Natural killer cell (primary cell): Measurements from ENCODE around the gene HECTD4. TPM values are rescaled to one million over a fixed set of nuclear protein-coding genes. Genes with fewer than 3 reads are reported as not detected.

Experiments used
- ATAC-seq, 3 donors: fragments of 150-1000 bp in 2 of 3; fragments of 200-7000 bp in 1 of 3; cut with Tn5 transposase; 1 replicate in 1 of 3; 2 replicates in 2 of 3; pipeline ENCODE4 v1.10.0; 2021; ENCODE audit warnings: mild to moderate bottlenecking in 2 of 3, moderate library complexity in 2 of 3
- DNase-seq, 2 donors: peaks; one replicate each; pipeline versions ENCODE4 v3.0.0 to v3.0.0-alpha.2; 2013 to 2021; ENCODE audit warnings: mixed read lengths in 1 of 2
- H3K27ac ChIP-seq: one replicate; pipeline ENCODE4 v1.5.1; 2013; ENCODE audit warnings: mild to moderate bottlenecking, low read length
- H3K27me3 ChIP-seq: one replicate; pipeline ENCODE4 v1.6.1; 2013; ENCODE audit warnings: low read length; ENCODE audit not compliant: control insufficient read depth, insufficient read depth
- H3K36me3 ChIP-seq: one replicate; pipeline ENCODE4 v1.6.1; 2013; ENCODE audit warnings: low read length; ENCODE audit not compliant: control insufficient read depth, insufficient read depth
- H3K4me1 ChIP-seq: one replicate; pipeline ENCODE4 v1.6.1; 2013; ENCODE audit warnings: low read length; ENCODE audit not compliant: control insufficient read depth, insufficient read depth
- H3K4me3 ChIP-seq: one replicate; pipeline ENCODE4 v1.5.1; 2013; ENCODE audit warnings: low read length
- H3K9me3 ChIP-seq: one replicate; pipeline ENCODE4 v1.6.1; 2013; ENCODE audit warnings: low read length; ENCODE audit not compliant: control insufficient read depth, insufficient read depth
- H3K27ac Mint-ChIP-seq, 2 donors: one replicate each; pipeline ENCODE4 v1.8.0; 2022; ENCODE audit warnings: mild to moderate bottlenecking in 2 of 2, mixed read lengths in 2 of 2, moderate library complexity in 1 of 2
- H3K27me3 Mint-ChIP-seq, 2 donors: one replicate each; pipeline ENCODE4 v1.8.0; 2022; ENCODE audit warnings: low read depth in 2 of 2, mixed read lengths in 2 of 2
- H3K36me3 Mint-ChIP-seq: one replicate; pipeline ENCODE4 v1.8.0; 2022; ENCODE audit warnings: mixed read lengths
- H3K4me1 Mint-ChIP-seq, 2 donors: one replicate each; pipeline ENCODE4 v1.8.0; 2022; ENCODE audit warnings: mixed read lengths in 2 of 2
- H3K4me3 Mint-ChIP-seq: one replicate; pipeline ENCODE4 v1.8.0; 2022; ENCODE audit warnings: mild to moderate bottlenecking, moderate library complexity, mixed read lengths
- H3K9me3 Mint-ChIP-seq, 2 donors: one replicate each; pipeline ENCODE4 v1.8.0; 2022; ENCODE audit warnings: mixed read lengths in 2 of 2
- CTCF ChIP-seq: fragments of 200-600 bp; IDR thresholded peaks from one replicate; pipeline ENCODE4 v1.8.0; 2022; ENCODE audit warnings: antibody characterized with exemption
- WGBS: methylation state at CpG from one replicate; pipeline ENCODE4 v1.1.7; 2013; ENCODE audit warnings: missing lambda C conversion rate; ENCODE audit not compliant: insufficient coverage; 5-methylcytosine and 5-hydroxymethylcytosine counted together
- intact Hi-C: fragments of 100-400 bp; cut with micrococcal nuclease; formaldehyde crosslinking; loops from one replicate; pipeline ENCODE4 v1.14.2; 2022
- total RNA-seq, 4 donors: library from RNA; stranded (reverse); fragments of 120-200 nt in 1 of 4; gene quantifications; one replicate each; pipeline versions ENCODE4 v1.2.3 to v1.2.4, GENCODE V29; 2013 to 2022

The HECTD4 gene
- total RNA-seq, 3 donors from 2014 or later (not counting 1 experiment from before 2014, with no cell fraction given), result 66.9 to 82.6 (median 79.2) TPM

- Mint-ChIP-seq H3K27me3 (no peaks in the 10 kb centered on the region), H3K4me3 (no peak overlapping the region), H3K4me1 (no peaks in the 10 kb centered on the region), H3K36me3 (no peaks in the 10 kb centered on the region), H3K9me3 (no peaks in the 10 kb centered on the region), H3K27ac (no peak overlapping the region)
- DNase-seq (no peak), ATAC-seq (no peak)
- intact Hi-C loops, result no loop called here
- Histone ChIP-seq H3K27me3 (no peaks in the 10 kb centered on the region), H3K9me3 (no peaks in the 10 kb centered on the region), H3K4me1 (no peaks in the 10 kb centered on the region), H3K36me3 (peaks cover 67% of the 10 kb centered on the region), H3K4me3 (no peak overlapping the region), H3K27ac (no peak overlapping the region)
- TF ChIP-seq CTCF, result no peak
- 91% methylated on average over 3 of the region's 4 CpGs for WGBS
These were observed 201.8 kb downstream of the HECTD4 start for GRCh38 chr12:112180422-112180821.

- no peak overlapping the region for H3K27ac ChIP-seq
- 92% methylated on average over 2 of the region's 2 CpGs for WGBS
- H3K4me1 Mint-ChIP-seq, result no peaks in the 10 kb centered on the region
- no peaks in the 10 kb centered on the region for H3K9me3 ChIP-seq
- H3K27ac Mint-ChIP-seq, result no peak overlapping the region
- no peak for TF ChIP-seq CTCF
- DNase-seq (no peak), ATAC-seq (no peak)
- intact Hi-C loops, result no loop called here
- no peak overlapping the region for H3K4me3 ChIP-seq
- no peaks in the 10 kb centered on the region for H3K27me3 ChIP-seq
- no peak overlapping the region for H3K4me3 Mint-ChIP-seq
- H3K4me1 ChIP-seq, result no peaks in the 10 kb centered on the region
- H3K27me3 Mint-ChIP-seq, result no peaks in the 10 kb centered on the region
- no peaks in the 10 kb centered on the region for H3K36me3 Mint-ChIP-seq
- peaks cover 70% of the 10 kb centered on the region for H3K36me3 ChIP-seq
- H3K9me3 Mint-ChIP-seq, result no peaks in the 10 kb centered on the region
These were observed 202.3 kb downstream of the HECTD4 start for GRCh38 chr12:112179916-112180315.

- H3K4me1 Mint-ChIP-seq, result no peaks in the 10 kb centered on the region
- intact Hi-C loops, result no loop called here
- Histone ChIP-seq H3K4me1 (no peaks in the 10 kb centered on the region), H3K9me3 (no peaks in the 10 kb centered on the region), H3K27ac (no peak overlapping the region), H3K36me3 (peaks cover 67% of the 10 kb centered on the region), H3K27me3 (no peaks in the 10 kb centered on the region), H3K4me3 (no peak overlapping the region)
- DNase-seq (no peak), ATAC-seq (no peak)
- no peaks in the 10 kb centered on the region for H3K36me3 Mint-ChIP-seq
- H3K4me3 Mint-ChIP-seq, result no peak overlapping the region
- H3K9me3 Mint-ChIP-seq, result no peaks in the 10 kb centered on the region
- no peak overlapping the region for H3K27ac Mint-ChIP-seq
- no peaks in the 10 kb centered on the region for H3K27me3 Mint-ChIP-seq
- TF ChIP-seq CTCF, result no peak
- WGBS, result 96% methylated on average over 11 of the region's 11 CpGs
These were observed 202.9 kb downstream of the HECTD4 start for GRCh38 chr12:112179341-112179740.

- H3K4me1 ChIP-seq, result no peaks in the 10 kb centered on the region
- no peaks in the 10 kb centered on the region for H3K9me3 ChIP-seq
- H3K36me3 ChIP-seq, result peaks cover 61% of the 10 kb centered on the region
- H3K4me1 Mint-ChIP-seq, result no peaks in the 10 kb centered on the region
- H3K27me3 ChIP-seq, result no peaks in the 10 kb centered on the region
- H3K9me3 Mint-ChIP-seq, result no peaks in the 10 kb centered on the region
- no peak overlapping the region for H3K4me3 Mint-ChIP-seq
- H3K27ac Mint-ChIP-seq, result no peak overlapping the region
- no peak overlapping the region for H3K4me3 ChIP-seq
- no peak overlapping the region for H3K27ac ChIP-seq
- WGBS, result 98% methylated on average over 15 of the region's 15 CpGs
- DNase-seq (no peak), ATAC-seq (no peak)
- no peaks in the 10 kb centered on the region for H3K36me3 Mint-ChIP-seq
- no peak for TF ChIP-seq CTCF
- intact Hi-C loops, result no loop called here
- no peaks in the 10 kb centered on the region for H3K27me3 Mint-ChIP-seq
These were observed 203.4 kb downstream of the HECTD4 start for GRCh38 chr12:112178796-112179195.
